ENCODE measurements around the gene RNFT2. TPM values are rescaled to one million over a fixed set of nuclear protein-coding genes. Genes with fewer than 3 reads are reported as not detected.
A peak's percentile ranks its signal among the peaks of the same experiment; 100 is the strongest.

The RNFT2 gene
- total and polyA plus RNA-seq, 3 donors from 2014 or later: 6.8 to 11.7 (median 9.0) TPM

DNA sequence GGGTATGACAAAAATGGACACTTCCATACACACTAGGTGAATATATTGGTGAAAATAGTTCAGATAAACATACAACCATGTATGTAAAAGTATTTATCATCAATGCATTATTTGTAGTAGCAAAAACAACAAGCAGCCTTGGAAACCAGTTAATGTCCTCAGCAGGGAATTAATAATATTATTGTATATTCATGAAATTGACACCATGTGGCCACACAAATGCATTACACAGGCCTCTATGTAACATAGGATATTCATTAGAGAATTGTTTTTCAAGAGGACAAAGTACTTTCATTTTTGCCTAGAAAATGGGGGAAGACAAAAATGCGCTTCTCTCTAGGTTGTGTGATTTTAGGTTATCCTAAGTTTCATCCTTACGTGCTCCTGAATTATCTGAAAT is 24.6 kb upstream of the RNFT2 start:
- Histone ChIP-seq H3K27me3 (no peaks in the 10 kb centered on the region), H3K27ac (no peak overlapping the region), H3K4me3 (no peak overlapping the region), H3K36me3 (ENCODE audit: low read depth, missing control alignments) (no peaks in the 10 kb centered on the region), H3K4me1 (peaks cover 8% of the 10 kb centered on the region), H3K9me3 (no peaks in the 10 kb centered on the region)
- intact Hi-C loops (cut with DNase I; ENCODE audit: low total_unique reads): no loop called here
- 86 to 90% methylated on average over 2 of the region's 2 CpGs for WGBS, 2 donors
- DNase-seq: no peak
- TF ChIP-seq, protein P1, sequence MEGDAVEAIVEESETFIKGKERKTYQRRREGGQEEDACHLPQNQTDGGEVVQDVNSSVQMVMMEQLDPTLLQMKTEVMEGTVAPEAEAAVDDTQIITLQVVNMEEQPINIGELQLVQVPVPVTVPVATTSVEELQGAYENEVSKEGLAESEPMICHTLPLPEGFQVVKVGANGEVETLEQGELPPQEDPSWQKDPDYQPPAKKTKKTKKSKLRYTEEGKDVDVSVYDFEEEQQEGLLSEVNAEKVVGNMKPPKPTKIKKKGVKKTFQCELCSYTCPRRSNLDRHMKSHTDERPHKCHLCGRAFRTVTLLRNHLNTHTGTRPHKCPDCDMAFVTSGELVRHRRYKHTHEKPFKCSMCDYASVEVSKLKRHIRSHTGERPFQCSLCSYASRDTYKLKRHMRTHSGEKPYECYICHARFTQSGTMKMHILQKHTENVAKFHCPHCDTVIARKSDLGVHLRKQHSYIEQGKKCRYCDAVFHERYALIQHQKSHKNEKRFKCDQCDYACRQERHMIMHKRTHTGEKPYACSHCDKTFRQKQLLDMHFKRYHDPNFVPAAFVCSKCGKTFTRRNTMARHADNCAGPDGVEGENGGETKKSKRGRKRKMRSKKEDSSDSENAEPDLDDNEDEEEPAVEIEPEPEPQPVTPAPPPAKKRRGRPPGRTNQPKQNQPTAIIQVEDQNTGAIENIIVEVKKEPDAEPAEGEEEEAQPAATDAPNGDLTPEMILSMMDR (IDR thresholded peaks at IDR 0.05): no peak
- TF ChIP-seq POLR2A (IDR thresholded peaks at IDR 0.05): no peak

DNA sequence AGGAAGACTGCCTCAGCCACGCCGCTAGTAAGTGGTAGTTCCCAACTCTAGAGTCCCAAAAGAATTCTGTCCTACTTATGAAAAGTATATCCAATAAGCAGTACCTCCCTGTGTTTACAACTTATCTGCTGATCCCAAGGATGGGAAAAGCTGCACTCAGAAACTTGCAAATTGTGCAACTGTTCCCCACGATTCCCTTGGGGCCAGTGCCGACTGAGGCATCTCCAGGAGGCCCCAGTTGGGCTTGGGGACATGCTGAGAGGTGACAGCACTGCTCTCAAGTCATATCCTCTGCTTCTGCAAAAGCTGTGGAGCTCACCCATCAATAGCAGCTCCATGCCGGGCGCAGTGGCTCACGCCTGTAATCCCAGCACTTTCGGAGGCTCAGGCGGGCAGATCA is 23.9 kb upstream of the RNFT2 start:
- intact Hi-C loops (cut with DNase I; ENCODE audit: low total_unique reads): no loop called here
- Histone ChIP-seq H3K9me3 (no peaks in the 10 kb centered on the region), H3K27me3 (no peaks in the 10 kb centered on the region), H3K4me1 (peaks cover 2% of the 10 kb centered on the region), H3K27ac (no peak overlapping the region), H3K4me3 (no peak overlapping the region), H3K36me3 (ENCODE audit: low read depth, missing control alignments) (no peaks in the 10 kb centered on the region)
- 88 to 89% methylated on average over 7 to 9 of the region's 9 CpGs for WGBS, 2 donors
- no peak for TF ChIP-seq POLR2A (IDR thresholded peaks at IDR 0.05)
- TF ChIP-seq, protein P1 (IDR thresholded peaks at IDR 0.05): no peak
- no peak for DNase-seq

DNA sequence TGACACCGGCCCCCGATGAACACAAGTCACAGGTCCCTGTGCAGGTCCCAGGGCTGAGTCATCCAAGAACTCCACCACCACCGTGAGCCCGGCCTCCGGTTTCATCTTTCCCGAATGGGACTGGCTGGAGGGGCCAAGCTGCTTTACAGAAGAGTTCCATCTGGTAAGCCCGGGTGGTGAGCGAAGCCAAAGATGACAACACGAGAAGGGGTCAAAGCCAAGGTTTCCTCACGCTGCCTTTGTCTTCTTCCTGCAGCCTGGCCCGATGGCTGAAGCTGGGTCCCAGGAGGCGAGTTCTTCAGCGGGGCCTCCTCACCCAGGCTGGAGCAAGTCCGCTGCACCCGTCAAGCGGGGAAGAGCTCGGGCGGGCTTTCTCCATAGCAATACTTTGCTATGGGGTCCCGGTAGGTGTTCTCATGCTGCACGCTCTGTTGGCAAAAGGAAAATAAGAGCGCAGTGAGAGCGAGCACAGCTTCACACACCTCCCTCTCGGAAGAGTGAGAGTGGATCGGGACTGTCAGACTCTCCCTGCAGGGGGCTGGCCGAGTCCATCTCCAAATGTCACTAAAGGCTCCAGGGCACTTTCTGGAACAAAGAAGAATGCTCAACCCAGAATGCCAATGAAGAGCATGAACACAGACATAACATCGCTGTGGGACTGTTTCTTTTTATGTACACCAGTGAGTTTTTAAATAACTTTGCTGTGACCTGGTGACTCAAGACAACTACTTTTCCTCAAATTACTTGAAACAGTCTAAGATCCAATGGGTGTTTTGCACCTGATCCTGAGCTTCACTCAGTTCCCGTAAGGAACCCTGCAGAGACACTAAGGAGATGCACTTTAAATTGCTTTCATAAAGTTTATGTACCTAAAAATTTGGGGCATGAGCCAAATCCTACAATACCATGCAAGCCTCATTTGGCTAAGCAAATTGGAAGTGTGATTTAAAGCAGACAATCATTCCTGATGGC is 20.4 kb upstream of the RNFT2 start:
- Histone ChIP-seq H3K36me3 (ENCODE audit: low read depth, missing control alignments) (no peaks in the 10 kb centered on the region), H3K4me1 (no peaks in the 10 kb centered on the region), H3K9me3 (no peaks in the 10 kb centered on the region), H3K4me3 (no peak overlapping the region), H3K27me3 (no peaks in the 10 kb centered on the region), H3K27ac (no peak overlapping the region)
- peak; percentile 50 for DNase-seq
- intact Hi-C loops (cut with DNase I; ENCODE audit: low total_unique reads): no loop called here
- 60 to 78% methylated on average over 14 to 27 of the region's 27 CpGs for WGBS, 2 donors
- no peak for TF ChIP-seq POLR2A (IDR thresholded peaks at IDR 0.05)
- TF ChIP-seq, protein P1 (IDR thresholded peaks at IDR 0.05): no peak

DNA sequence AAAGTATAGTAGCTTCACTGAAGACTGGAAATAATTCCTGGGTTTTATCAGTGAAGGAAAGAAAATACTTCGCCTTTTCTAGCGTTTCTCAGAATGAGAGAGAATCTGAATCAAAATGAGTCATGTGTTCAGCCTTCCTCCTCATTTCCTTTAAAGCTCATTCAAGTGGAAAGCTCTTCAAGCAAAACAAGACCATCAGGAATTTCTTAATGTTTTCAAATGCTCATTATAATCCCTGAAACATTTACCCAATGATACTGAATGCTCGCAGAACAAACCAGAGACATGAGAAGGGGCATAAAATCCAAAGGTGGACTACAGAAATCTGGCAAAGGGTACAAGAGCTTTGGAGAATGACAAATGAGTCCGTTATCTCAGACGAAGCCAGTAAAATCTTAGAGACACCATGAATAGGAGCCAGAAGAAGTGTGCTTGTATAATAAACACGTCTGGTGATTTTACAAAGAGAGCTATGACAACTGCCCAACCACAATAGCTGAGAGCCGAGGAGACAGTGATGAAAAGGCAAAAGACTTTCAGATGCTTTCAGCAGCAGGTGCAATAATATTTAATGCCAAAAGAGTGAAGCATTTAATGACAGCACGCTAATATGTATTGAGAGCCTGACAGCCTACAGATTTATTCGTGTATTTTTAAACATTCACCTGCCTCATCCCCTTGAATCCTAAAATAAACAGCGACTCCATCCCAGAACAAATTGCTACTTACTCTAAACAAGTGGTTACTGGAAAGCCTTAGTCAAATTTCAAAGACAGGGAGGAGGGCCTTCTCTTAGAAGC is 19.3 kb upstream of the RNFT2 start:
- TF ChIP-seq POLR2A (IDR thresholded peaks at IDR 0.05): no peak
- TF ChIP-seq, protein P1 (IDR thresholded peaks at IDR 0.05): no peak
- Histone ChIP-seq H3K27me3 (no peaks in the 10 kb centered on the region), H3K36me3 (ENCODE audit: low read depth, missing control alignments) (no peaks in the 10 kb centered on the region), H3K4me3 (no peak overlapping the region), H3K9me3 (no peaks in the 10 kb centered on the region), H3K27ac (no peak overlapping the region), H3K4me1 (no peaks in the 10 kb centered on the region)
- DNase-seq: no peak
- 76 to 85% methylated on average over 10 of the region's 10 CpGs for WGBS, 2 donors
- intact Hi-C loops (cut with DNase I; ENCODE audit: low total_unique reads): no loop called here
